ENCODE results near the gene CTNNB1. TPM values are rescaled to one million over a fixed set of nuclear protein-coding genes. Genes with fewer than 3 reads are reported as not detected.

Gene CTNNB1
- total and polyA plus RNA-seq, 2 of the 13 experiments (the other 11 are each of a cell fraction or from before 2014, with no cell fraction given): 398 to 489 TPM

- 0 out of 2 replicates have a peak, but pooled peaks have one; percentile 34 for TF ChIP-seq ZNF784 (CRISPR knock-in tag; IDR thresholded peaks at IDR 0.05; ENCODE audit: borderline replicate concordance)
- peak; percentile 83 to 97 for TF ChIP-seq EP300 (IDR thresholded peaks at IDR 0.05; ENCODE audit: low read depth in 2 of 2, low read length in 2 of 2)
- TF ChIP-seq EP300 (CRISPR knock-in tag; IDR thresholded peaks at IDR 0.05; ENCODE audit: borderline replicate concordance): peak; percentile 95
- TF ChIP-seq RARA (CRISPR knock-in tag; IDR thresholded peaks at IDR 0.05): peak; percentile 90
- no peak for TF ChIP-seq RFX3 (CRISPR knock-in tag; IDR thresholded peaks at IDR 0.05)
- peak in 1 of 2 experiments; percentile 50; a peak in 1 of 4 replicates for TF ChIP-seq REST (IDR thresholded peaks at IDR 0.05; ENCODE audit: borderline replicate concordance in 1 of 2, low read depth in 1 of 2, low read length in 2 of 2)
- peak; percentile 43; the same call in 1 of the 2 replicates for TF ChIP-seq ZNF414 (CRISPR knock-in tag; IDR thresholded peaks at IDR 0.05)
- TF ChIP-seq WIZ (CRISPR knock-in tag; IDR thresholded peaks at IDR 0.05): 0 out of 2 replicates have a peak, but pooled peaks have one; percentile 35
- peak; percentile 100 for TF ChIP-seq SIX1 (CRISPR knock-in tag; IDR thresholded peaks at IDR 0.05; ENCODE audit: borderline replicate concordance)
- TF ChIP-seq CHCHD3 (CRISPR knock-in tag; IDR thresholded peaks at IDR 0.05): no peak
- no peak for TF ChIP-seq NPAS2 (CRISPR knock-in tag; IDR thresholded peaks at IDR 0.05; ENCODE audit: borderline replicate concordance)
- peak; percentile 64; the same call in 1 of the 2 replicates for TF ChIP-seq ZNF878 (CRISPR knock-in tag; IDR thresholded peaks at IDR 0.05)
- no peak for TF ChIP-seq SRSF4 (IDR thresholded peaks at IDR 0.05; ENCODE audit: low read depth, low read length, poor library complexity, severe bottlenecking)
- TF ChIP-seq RBM39 (IDR thresholded peaks at IDR 0.05; ENCODE audit: low read depth, low read length, poor library complexity, severe bottlenecking): no peak
- no peak for TF ChIP-seq NFE2L1 (CRISPR knock-in tag; IDR thresholded peaks at IDR 0.05; ENCODE audit: borderline replicate concordance)
- TF ChIP-seq NR2F2 (IDR thresholded peaks at IDR 0.05; ENCODE audit: borderline replicate concordance, low read depth): peak; percentile 48; the same call in 1 of the 2 replicates
- TF ChIP-seq KLF12 (CRISPR knock-in tag; IDR thresholded peaks at IDR 0.05; ENCODE audit: borderline replicate concordance): no peak
- TF ChIP-seq ZNF788 (CRISPR knock-in tag; IDR thresholded peaks at IDR 0.05; ENCODE audit: borderline replicate concordance): peak; percentile 55; the same call in 1 of the 2 replicates
- no peak for TF ChIP-seq ZNF333 (CRISPR knock-in tag; IDR thresholded peaks at IDR 0.05; ENCODE audit: borderline replicate concordance)
- peak; percentile 54 for TF ChIP-seq XRCC5 (optimal IDR thresholded peaks at IDR 0.05; ENCODE audit: low read length)
- no peak for TF ChIP-seq XBP1 (CRISPR knock-in tag; IDR thresholded peaks at IDR 0.05)
Measured at GRCh38 chr3:41267975-41268640, 68.8 kb downstream of the CTNNB1 start (continued).

Data from HepG2 (cell line).